ENCODE measurements around the gene GDPD1. TPM values are rescaled to one million over a fixed set of nuclear protein-coding genes. Genes with fewer than 3 reads are reported as not detected.

The GDPD1 gene
- polyA plus RNA-seq, 2 of the 4 experiments (the other 2 are of a cell fraction), result 2.4 to 6.7 TPM

GRCh38 chr17:59244081-59244480 lies 23.8 kb downstream of the GDPD1 start:
- FAIRE-seq (no peak), DNase-seq (ENCODE audit: low read depth in 1 of 2, low spot score in 1 of 2) (no peak), ATAC-seq (no peak)
- no peak overlapping the region for H3K27ac ChIP-seq
- no peak overlapping the region for H3K4me2 ChIP-seq
- no peaks in the 10 kb centered on the region for H3K9me3 ChIP-seq
- ChIA-PET CTCF (interaction anchor here (1.1 kb wide), 1 partner anchor 10 kb away, joined by 3 read pairs; no protein-coding TSS in a partner anchor), POLR2A (no interaction called here)
- TF ChIP-seq NR3C1 (IDR thresholded peaks at IDR 0.05) (no peak), RARB (CRISPR knock-in tag; IDR thresholded peaks at IDR 0.05) (no peak), REST (IDR thresholded peaks at IDR 0.05) (no peak), NPAS2 (CRISPR knock-in tag; IDR thresholded peaks at IDR 0.05; ENCODE audit: borderline replicate concordance) (no peak), BCL3 (IDR thresholded peaks at IDR 0.05) (no peak), ZC3H11A (IDR thresholded peaks at IDR 0.05) (no peak), E2F6 (IDR thresholded peaks at IDR 0.05; ENCODE audit: borderline replicate concordance, low read depth) (no peak), CEBPB (IDR thresholded peaks at IDR 0.05) (no peak), FOSB (CRISPR knock-in tag; IDR thresholded peaks at IDR 0.05) (no peak), SREBF2 (IDR thresholded peaks at IDR 0.05) (no peak), ELK1 (IDR thresholded peaks at IDR 0.05; ENCODE audit: low read depth, low read length) (no peak), MAZ (IDR thresholded peaks at IDR 0.05; ENCODE audit: borderline replicate concordance, low read depth, low read length) (no peak), RNF2 (IDR thresholded peaks at IDR 0.05; ENCODE audit: borderline replicate concordance, low read depth) (no peak), CHD2 (IDR thresholded peaks at IDR 0.05; ENCODE audit: low read length, partially characterized antibody) (no peak), ZFP36 (IDR thresholded peaks at IDR 0.05; ENCODE audit: borderline replicate concordance, partially characterized antibody) (no peak), TFCP2L1 (CRISPR knock-in tag; IDR thresholded peaks at IDR 0.05) (no peak), ZSCAN20 (CRISPR knock-in tag; IDR thresholded peaks at IDR 0.05) (no peak)
- no peaks in the 10 kb centered on the region for H3K4me1 ChIP-seq
- no peak overlapping the region for H3K4me3 ChIP-seq
- WGBS (ENCODE audit: missing lambda C conversion rate), result 69% methylated on average over 6 of the region's 6 CpGs

- no peak overlapping the region for H3K4me3 ChIP-seq
- POLR2A ChIA-PET, result no interaction called here
- WGBS (ENCODE audit: missing lambda C conversion rate), result 72% methylated on average over 2 of the region's 2 CpGs
- H3K4me2 ChIP-seq, result no peak overlapping the region
- DNase-seq (ENCODE audit: low read depth in 1 of 2, low spot score in 1 of 2) (no peak), FAIRE-seq (no peak), ATAC-seq (no peak)
- no peaks in the 10 kb centered on the region for H3K4me1 ChIP-seq
- CTCF ChIA-PET, result interaction anchor here (1.4 kb wide), 1 partner anchor 187 kb away, joined by 4 read pairs; no protein-coding TSS in a partner anchor
- no peaks in the 10 kb centered on the region for H3K9me3 ChIP-seq
- H3K27ac ChIP-seq, result no peak overlapping the region
- TF ChIP-seq CTCF (IDR thresholded peaks at IDR 0.05), result no peak
- no peak for TF ChIP-seq EHMT2 (IDR thresholded peaks at IDR 0.05; ENCODE audit: low read depth)
- TF ChIP-seq JUN (IDR thresholded peaks at IDR 0.05), result no peak
- TF ChIP-seq E2F6 (IDR thresholded peaks at IDR 0.05; ENCODE audit: borderline replicate concordance, low read depth), result no peak
- no peak for TF ChIP-seq HOXB5 (CRISPR knock-in tag; IDR thresholded peaks at IDR 0.05)
- TF ChIP-seq JUNB (IDR thresholded peaks at IDR 0.05), result no peak
- TF ChIP-seq FOSB (CRISPR knock-in tag; IDR thresholded peaks at IDR 0.05), result no peak
- TF ChIP-seq MYC (IDR thresholded peaks at IDR 0.05; ENCODE audit: borderline replicate concordance, low read length), result no peak
- no peak for TF ChIP-seq RAD21 (conservative IDR thresholded peaks at IDR 0.05 in 1 of 2, IDR thresholded peaks at IDR 0.05 in 1 of 2)
- TF ChIP-seq RFX5 (IDR thresholded peaks at IDR 0.05), result no peak
- TF ChIP-seq KDM1A (IDR thresholded peaks at IDR 0.05; ENCODE audit: low read depth), result no peak
- no peak for TF ChIP-seq CBX8 (IDR thresholded peaks at IDR 0.05)
- no peak for TF ChIP-seq NPAS2 (CRISPR knock-in tag; IDR thresholded peaks at IDR 0.05; ENCODE audit: borderline replicate concordance)
- no peak for TF ChIP-seq NR3C1 (IDR thresholded peaks at IDR 0.05)
Observed at GRCh38 chr17:59254742-59255141, 34.4 kb downstream of the GDPD1 start.

All from A549 (cell line).